Esophagus muscularis mucosa (tissue), 4 donors: ENCODE measurements around the gene BAG1.

Experiments
- EP300 ChIP-seq: sonication (generic); formaldehyde crosslinking; IDR thresholded peaks from one replicate; pipeline ENCODE4 v1.6.1; 2017; ENCODE audit warnings: antibody characterized with exemption
- POLR2A ChIP-seq: fragments of 450-650 bp; IDR thresholded peaks from one replicate; pipeline ENCODE4 v1.6.1; 2017; ENCODE audit warnings: antibody characterized with exemption, moderate library complexity, mild to moderate bottlenecking, low read depth
- TF ChIP-seq, protein P1 (sequence below), 3 experiments: fragments of 200-600 bp in 2 of 3; fragments of 450-650 bp in 1 of 3; sonication (generic) in 2 of 3; IDR thresholded peaks; one replicate each; pipeline ENCODE4 v1.5.1; 2017 to 2019; ENCODE audit warnings: antibody characterized with exemption in 3 of 3, mild to moderate bottlenecking in 2 of 3, moderate library complexity in 1 of 3

DNA sequence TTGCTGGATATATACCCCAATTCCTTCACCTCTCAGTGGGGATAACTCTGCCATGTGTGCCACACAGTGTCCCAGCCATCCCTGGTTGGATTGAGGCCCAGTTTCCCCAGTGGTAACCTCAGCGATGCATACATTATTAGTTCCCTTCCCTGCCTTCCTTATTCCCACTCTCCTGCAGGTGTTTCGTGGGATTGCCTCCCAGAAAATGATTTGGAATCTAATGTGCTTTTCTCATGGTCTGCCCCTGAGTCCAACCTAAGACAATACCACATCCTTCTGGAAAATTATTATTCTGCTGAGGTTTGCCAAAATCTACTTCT is 32.9 kb downstream of the BAG1 start:
- no peak for TF ChIP-seq POLR2A
- TF ChIP-seq, protein P1, sequence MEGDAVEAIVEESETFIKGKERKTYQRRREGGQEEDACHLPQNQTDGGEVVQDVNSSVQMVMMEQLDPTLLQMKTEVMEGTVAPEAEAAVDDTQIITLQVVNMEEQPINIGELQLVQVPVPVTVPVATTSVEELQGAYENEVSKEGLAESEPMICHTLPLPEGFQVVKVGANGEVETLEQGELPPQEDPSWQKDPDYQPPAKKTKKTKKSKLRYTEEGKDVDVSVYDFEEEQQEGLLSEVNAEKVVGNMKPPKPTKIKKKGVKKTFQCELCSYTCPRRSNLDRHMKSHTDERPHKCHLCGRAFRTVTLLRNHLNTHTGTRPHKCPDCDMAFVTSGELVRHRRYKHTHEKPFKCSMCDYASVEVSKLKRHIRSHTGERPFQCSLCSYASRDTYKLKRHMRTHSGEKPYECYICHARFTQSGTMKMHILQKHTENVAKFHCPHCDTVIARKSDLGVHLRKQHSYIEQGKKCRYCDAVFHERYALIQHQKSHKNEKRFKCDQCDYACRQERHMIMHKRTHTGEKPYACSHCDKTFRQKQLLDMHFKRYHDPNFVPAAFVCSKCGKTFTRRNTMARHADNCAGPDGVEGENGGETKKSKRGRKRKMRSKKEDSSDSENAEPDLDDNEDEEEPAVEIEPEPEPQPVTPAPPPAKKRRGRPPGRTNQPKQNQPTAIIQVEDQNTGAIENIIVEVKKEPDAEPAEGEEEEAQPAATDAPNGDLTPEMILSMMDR (IDR thresholded peaks at IDR 0.05): no peak
- TF ChIP-seq EP300: no peak
